Osteocyte (in vitro differentiated cells): ENCODE measurements around the gene VPS26A. TPM values are rescaled to one million over a fixed set of nuclear protein-coding genes. Genes with fewer than 3 reads are reported as not detected.

Experiments
- DNase-seq: peaks from one replicate; pipeline ENCODE4 v3.0.0; 2021; ENCODE audit warnings: mixed read lengths; ENCODE audit not compliant: unreplicated experiment; ENCODE audit errors: extremely low spot score
- H3K27ac Mint-ChIP-seq: one replicate; pipeline ENCODE4 v1.8.0; 2021; ENCODE audit warnings: mild to moderate bottlenecking, mixed read lengths; ENCODE audit not compliant: unreplicated experiment
- H3K27me3 Mint-ChIP-seq: one replicate; pipeline ENCODE4 v1.8.0; 2021; ENCODE audit warnings: mixed read lengths; ENCODE audit not compliant: unreplicated experiment
- H3K36me3 Mint-ChIP-seq: one replicate; pipeline ENCODE4 v1.8.0; 2021; ENCODE audit warnings: mixed read lengths; ENCODE audit not compliant: unreplicated experiment
- H3K4me1 Mint-ChIP-seq: one replicate; pipeline ENCODE4 v1.8.0; 2021; ENCODE audit warnings: mixed read lengths; ENCODE audit not compliant: unreplicated experiment
- H3K4me3 Mint-ChIP-seq: one replicate; pipeline ENCODE4 v1.8.0; 2021; ENCODE audit warnings: mild to moderate bottlenecking, moderate library complexity, mixed read lengths; ENCODE audit not compliant: unreplicated experiment
- H3K9me3 Mint-ChIP-seq: one replicate; pipeline ENCODE4 v1.8.0; 2021; ENCODE audit warnings: mixed read lengths; ENCODE audit not compliant: unreplicated experiment
- long read RNA-seq: library from polyadenylated mRNA; unstranded; transcript quantifications from one replicate; pipeline ENCODE4 v2.0.0, GENCODE V29; 2021
- total RNA-seq: library from RNA; stranded (reverse); gene quantifications from 2 replicates; pipeline ENCODE4 v1.2.1, GENCODE V29; 2021
- TF ChIP-seq, protein P1 (sequence below): fragments of 200-600 bp; sonication (generic); IDR thresholded peaks from 2 replicates; pipeline ENCODE4 v1.5.0; 2021; ENCODE audit warnings: antibody characterized with exemption, mild to moderate bottlenecking, moderate library complexity

The VPS26A gene
- 59.4 and 62.2 TPM in 2 replicates for total RNA-seq
- long read RNA-seq, transcript VPS26A-201 (9 exons, 2,697 nt): major isoform, 645 of 755 reads
- long read RNA-seq, transcript VPS26A-203 (8 exons, 2,554 nt): minor isoform, 8 of 755 reads
- long read RNA-seq, partial matches to known transcripts: 32 of 755 reads
- long read RNA-seq, other reads (novel, unspliced or antisense): 70 of 755 reads

DNA sequence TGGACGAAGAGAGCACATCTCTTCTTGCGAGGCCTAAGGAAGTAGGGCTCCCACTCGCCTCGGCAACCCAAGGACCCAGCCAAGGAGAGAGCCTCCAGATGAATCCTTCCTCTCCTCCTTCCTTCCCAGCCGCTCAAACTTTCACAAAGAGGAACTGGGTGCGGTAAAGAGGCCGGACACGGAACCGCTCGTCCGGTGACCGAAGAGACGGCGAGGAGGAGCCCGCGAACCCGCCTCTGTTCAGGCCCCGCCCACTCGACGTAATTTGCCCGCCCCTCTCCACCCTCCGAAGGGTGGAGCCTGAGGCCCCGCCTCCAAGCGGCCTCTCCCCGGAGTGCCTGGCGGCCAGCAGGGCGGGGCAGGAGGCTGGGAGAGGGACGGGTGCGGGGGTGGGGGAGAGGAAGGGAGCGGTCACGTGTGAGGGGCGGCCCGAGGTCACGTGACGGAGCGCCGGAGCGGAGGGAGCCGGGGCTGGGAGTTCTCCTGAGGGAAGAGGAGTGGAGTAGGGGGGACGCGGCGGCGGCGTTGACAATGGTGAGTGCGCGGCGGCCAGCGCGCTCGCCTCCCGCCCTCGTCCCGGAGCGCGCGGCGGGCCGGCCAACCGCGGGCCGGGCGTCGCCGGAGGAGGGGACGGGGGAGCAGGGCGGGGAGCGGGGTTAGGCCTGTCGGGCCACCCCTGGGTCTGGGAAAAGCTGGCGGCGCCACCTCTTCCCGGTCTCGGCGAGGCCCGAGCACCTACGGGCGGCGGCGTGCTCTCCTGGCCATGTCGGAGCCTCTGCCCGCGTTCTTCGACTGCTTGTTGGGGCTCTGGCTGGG is at the start of gene VPS26A:
Gene VPS26A, plus strand, starts transcription at position 432 of the 816 bp plus-strand sequence. Its CDS starts 100 bp downstream, at position 532.
- peak; percentile 100 for DNase-seq
- no peaks in the 10 kb centered on the region for H3K9me3 Mint-ChIP-seq
- TF ChIP-seq, protein P1, sequence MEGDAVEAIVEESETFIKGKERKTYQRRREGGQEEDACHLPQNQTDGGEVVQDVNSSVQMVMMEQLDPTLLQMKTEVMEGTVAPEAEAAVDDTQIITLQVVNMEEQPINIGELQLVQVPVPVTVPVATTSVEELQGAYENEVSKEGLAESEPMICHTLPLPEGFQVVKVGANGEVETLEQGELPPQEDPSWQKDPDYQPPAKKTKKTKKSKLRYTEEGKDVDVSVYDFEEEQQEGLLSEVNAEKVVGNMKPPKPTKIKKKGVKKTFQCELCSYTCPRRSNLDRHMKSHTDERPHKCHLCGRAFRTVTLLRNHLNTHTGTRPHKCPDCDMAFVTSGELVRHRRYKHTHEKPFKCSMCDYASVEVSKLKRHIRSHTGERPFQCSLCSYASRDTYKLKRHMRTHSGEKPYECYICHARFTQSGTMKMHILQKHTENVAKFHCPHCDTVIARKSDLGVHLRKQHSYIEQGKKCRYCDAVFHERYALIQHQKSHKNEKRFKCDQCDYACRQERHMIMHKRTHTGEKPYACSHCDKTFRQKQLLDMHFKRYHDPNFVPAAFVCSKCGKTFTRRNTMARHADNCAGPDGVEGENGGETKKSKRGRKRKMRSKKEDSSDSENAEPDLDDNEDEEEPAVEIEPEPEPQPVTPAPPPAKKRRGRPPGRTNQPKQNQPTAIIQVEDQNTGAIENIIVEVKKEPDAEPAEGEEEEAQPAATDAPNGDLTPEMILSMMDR: peak; percentile 52
- peak within 1 kb of the TSS; percentile 88 for H3K4me3 Mint-ChIP-seq
- H3K27me3 Mint-ChIP-seq: no peaks in the 10 kb centered on the region
- H3K36me3 Mint-ChIP-seq: no peaks in the 10 kb centered on the region
- H3K4me1 Mint-ChIP-seq: peaks cover 24% of the 10 kb centered on the region
- H3K27ac Mint-ChIP-seq: peak within 1 kb of the TSS; percentile 100

DNA sequence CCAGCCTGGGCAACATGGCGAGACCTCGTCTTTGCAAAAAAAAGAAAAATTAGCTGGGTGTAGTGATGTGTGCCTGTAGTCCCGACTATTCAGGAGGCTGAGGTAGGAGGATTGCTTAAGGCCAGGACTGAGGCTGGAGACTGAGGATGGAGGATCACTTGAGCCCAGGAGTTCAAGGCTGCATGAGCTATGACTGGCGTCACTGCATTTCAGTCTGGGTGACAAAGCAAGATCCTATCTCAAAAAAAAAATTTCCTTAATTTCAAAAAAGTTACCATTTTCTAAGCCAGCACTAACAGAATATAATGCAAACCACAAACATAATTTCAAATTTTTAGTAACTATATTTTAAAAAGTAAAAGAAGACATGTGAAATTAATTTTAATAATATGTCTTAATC is 49.4 kb upstream of the VPS26A start:
- TF ChIP-seq, protein P1: no peak
- no peaks in the 10 kb centered on the region for H3K27me3 Mint-ChIP-seq
- DNase-seq: no peak
- H3K27ac Mint-ChIP-seq: no peak overlapping the region
- no peaks in the 10 kb centered on the region for H3K9me3 Mint-ChIP-seq
- H3K4me3 Mint-ChIP-seq: no peak overlapping the region
- no peaks in the 10 kb centered on the region for H3K36me3 Mint-ChIP-seq
- H3K4me1 Mint-ChIP-seq: no peaks in the 10 kb centered on the region

DNA sequence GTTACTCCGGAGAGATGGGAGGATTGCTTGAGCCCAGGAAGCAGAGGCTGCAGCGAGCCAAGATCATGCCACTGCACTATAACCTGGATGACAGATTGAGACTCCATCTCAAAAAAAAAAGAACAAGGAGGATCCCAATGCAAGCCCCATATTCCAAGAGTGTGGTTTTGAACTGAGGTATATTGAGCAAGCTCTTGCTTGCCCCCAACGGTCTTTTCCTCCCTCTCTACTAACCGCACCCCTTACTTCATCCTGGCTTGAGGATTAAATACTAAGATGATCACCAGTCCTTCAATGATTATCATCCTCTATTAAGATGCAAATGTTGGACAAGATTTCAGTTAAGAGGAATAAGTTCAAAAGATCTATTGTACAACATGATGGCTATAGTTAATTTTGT is 48.5 kb upstream of the VPS26A start:
- H3K36me3 Mint-ChIP-seq: no peaks in the 10 kb centered on the region
- H3K9me3 Mint-ChIP-seq: no peaks in the 10 kb centered on the region
- no peaks in the 10 kb centered on the region for H3K27me3 Mint-ChIP-seq
- H3K27ac Mint-ChIP-seq: no peak overlapping the region
- TF ChIP-seq, protein P1: no peak
- H3K4me3 Mint-ChIP-seq: no peak overlapping the region
- DNase-seq: no peak
- H3K4me1 Mint-ChIP-seq: no peaks in the 10 kb centered on the region

DNA sequence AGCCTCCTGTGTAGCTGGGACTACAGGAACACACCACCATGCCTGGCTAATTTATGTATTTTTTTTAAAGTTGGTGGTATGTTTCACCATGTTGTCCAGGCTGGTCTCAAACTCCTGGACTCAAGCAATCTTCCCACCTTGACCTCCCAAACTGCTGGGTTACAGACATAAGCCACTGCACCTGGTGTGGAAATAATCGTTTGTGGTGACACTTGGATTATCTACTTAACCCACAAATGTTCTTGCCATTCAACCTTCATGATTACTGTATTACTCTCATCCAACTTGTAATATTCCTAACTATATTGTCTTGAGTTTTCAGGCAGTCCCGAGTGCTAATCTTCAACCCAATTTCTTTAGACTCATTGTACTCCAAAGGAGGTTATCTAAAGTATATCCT is 45.7 kb upstream of the VPS26A start:
- DNase-seq: no peak
- TF ChIP-seq, protein P1: no peak
- H3K4me3 Mint-ChIP-seq: no peak overlapping the region
- no peaks in the 10 kb centered on the region for H3K4me1 Mint-ChIP-seq
- H3K9me3 Mint-ChIP-seq: no peaks in the 10 kb centered on the region
- H3K27me3 Mint-ChIP-seq: no peaks in the 10 kb centered on the region
- no peaks in the 10 kb centered on the region for H3K36me3 Mint-ChIP-seq
- H3K27ac Mint-ChIP-seq: no peak overlapping the region

DNA sequence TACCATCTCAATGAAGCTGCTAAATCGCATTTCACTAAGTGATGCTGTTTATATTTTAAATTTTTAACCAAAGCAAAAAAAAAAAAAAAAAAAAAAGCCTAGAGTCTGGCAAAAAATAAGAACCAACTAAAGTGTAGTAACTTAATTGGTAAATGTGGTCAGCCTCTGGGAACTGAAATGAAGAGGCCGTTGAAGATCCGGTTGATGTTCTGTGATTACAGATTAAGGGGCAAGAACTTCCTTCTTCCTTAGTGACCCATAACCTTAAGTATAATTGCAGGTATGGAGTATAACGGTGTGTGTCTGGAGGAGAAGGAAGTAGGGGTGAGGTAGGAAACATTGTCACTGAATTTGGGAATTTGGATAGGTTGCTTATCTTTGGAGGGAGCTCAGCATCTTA is 43.8 kb upstream of the VPS26A start:
- H3K9me3 Mint-ChIP-seq: no peaks in the 10 kb centered on the region
- DNase-seq: no peak
- H3K4me3 Mint-ChIP-seq: no peak overlapping the region
- H3K4me1 Mint-ChIP-seq: no peaks in the 10 kb centered on the region
- H3K27me3 Mint-ChIP-seq: no peaks in the 10 kb centered on the region
- TF ChIP-seq, protein P1: no peak
- H3K27ac Mint-ChIP-seq: no peak overlapping the region
- no peaks in the 10 kb centered on the region for H3K36me3 Mint-ChIP-seq
